HepG2 (cell line): Measurements from ENCODE around the gene GPR62. TPM values are rescaled to one million over a fixed set of nuclear protein-coding genes. Genes with fewer than 3 reads are reported as not detected.
"Not testable (repeated sequence)": the region's sequence is repeated elsewhere in the genome, so short reads cannot be mapped to it uniquely, and the experiment has no call there.

ENCODE experiments used
- ATAC-seq: fragments of 200-7000 bp; cut with Tn5 transposase; 3 replicates; pipeline ENCODE4 v1.9.1; 2020; ENCODE audit warnings: mild to moderate bottlenecking, moderate library complexity
- BruUV-seq: library from RNA; stranded (reverse); fragments of 400-500 nt; replicated peaks from 2 replicates; lab custom pipeline; 2021; lab: Mats Ljungman, UMichigan
- CTCF ChIA-PET: fragments of 300-600 bp; formaldehyde crosslinking; extraction: SDS; loops from one replicate; lab custom pipeline; 2021; ENCODE audit warnings: low total read pairs, inconsistent platforms, low intra/inter-chr PET ratio; lab: Yijun Ruan, JAX
- POLR2A ChIA-PET: fragments of 350-600 bp; sonication (Branson Sonifier 250); formaldehyde crosslinking; loops from one replicate; lab custom pipeline; 2020; ENCODE audit warnings: antibody characterized with exemption, inconsistent platforms; lab: Yijun Ruan, JAX
- DNase-seq: peaks from one replicate; pipeline ENCODE4 v3.0.0-alpha.2; 2015; ENCODE audit warnings: low spot score
- FAIRE-seq: peaks from 3 replicates; lab custom pipeline; 2011; peaks lifted over from hg19 to GRCh38; lab: Jason Lieb, UNC
- H2AFZ ChIP-seq: one replicate; pipeline ENCODE4 v1.6.1; 2011; ENCODE audit warnings: low read length, inconsistent platforms
- H3K27ac ChIP-seq: fragments of 300-600 bp; 3 replicates; pipeline ENCODE4 v1.8.0; 2011; ENCODE audit warnings: mixed run types, mild to moderate bottlenecking, mixed read lengths, low read length, inconsistent platforms; ENCODE audit not compliant: insufficient read depth; ENCODE audit errors: extremely low read length
- H3K27me3 ChIP-seq, 2 experiments: fragments of 200-600 bp in 1 of 2; 2 replicates in 1 of 2; 3 replicates in 1 of 2; pipeline versions ENCODE4 v1.6.0 to v1.8.0; 2011; ENCODE audit warnings: low read length in 2 of 2, mild to moderate bottlenecking in 2 of 2, moderate library complexity in 2 of 2, inconsistent platforms in 1 of 2; ENCODE audit not compliant: insufficient read depth in 2 of 2, control insufficient read depth in 1 of 2
- H3K36me3 ChIP-seq, 2 experiments: fragments of 200-600 bp in 1 of 2; replicated peaks in 1 of 2; 2 replicates in 1 of 2; 3 replicates in 1 of 2; pipeline versions ENCODE4 v1.5.1 to v1.8.0; 2011; ENCODE audit warnings: low read length in 2 of 2, inconsistent platforms in 1 of 2; ENCODE audit not compliant: insufficient read depth in 2 of 2, control insufficient read depth in 1 of 2
- H3K4me1 ChIP-seq: 2 replicates; pipeline ENCODE4 v1.5.1; 2012; ENCODE audit warnings: low read length, inconsistent platforms; ENCODE audit not compliant: insufficient read depth
- H3K4me2 ChIP-seq: 2 replicates; pipeline ENCODE4 v1.6.0; 2011; ENCODE audit warnings: low read depth, low read length, inconsistent platforms
- H3K4me3 ChIP-seq, 3 experiments: fragments of 200-600 bp in 1 of 3; sonication (generic), shearing (Covaris generic) in 1 of 3; replicated peaks in 1 of 3; 2 replicates each; pipeline ENCODE4 v1.5.1; 2011 to 2016; ENCODE audit warnings: low read length in 3 of 3, inconsistent platforms in 2 of 3, low read depth in 2 of 3, mild to moderate bottlenecking in 2 of 3, control low read depth in 1 of 3, mixed read lengths in 1 of 3; ENCODE audit not compliant: insufficient read depth in 1 of 3
- H3K79me2 ChIP-seq: one replicate; pipeline ENCODE4 v1.6.1; 2011; ENCODE audit warnings: low read length, inconsistent platforms; ENCODE audit not compliant: insufficient read depth
- H3K9ac ChIP-seq: 2 replicates; pipeline ENCODE4 v1.6.0; 2011; ENCODE audit warnings: mild to moderate bottlenecking, low read depth, low read length, inconsistent platforms; ENCODE audit not compliant: insufficient read depth
- H3K9me3 ChIP-seq: 2 replicates; pipeline ENCODE4 v1.5.1; 2012; ENCODE audit warnings: mild to moderate bottlenecking, low read length
- H4K20me1 ChIP-seq: 2 replicates; pipeline ENCODE4 v1.6.0; 2011; ENCODE audit warnings: inconsistent platforms, mild to moderate bottlenecking, low read length, moderate library complexity; ENCODE audit not compliant: insufficient read depth
- RBM22 ChIP-seq: fragments of 200-400 bp; formaldehyde crosslinking; optimal IDR thresholded peaks from 2 replicates; pipeline ENCODE3; 2017; ENCODE audit warnings: mild to moderate bottlenecking, low read length, moderate library complexity
- WGBS: methylation state at CpG from one replicate; pipeline ENCODE4 v1.1.6; 2017; ENCODE audit warnings: low lambda C conversion rate; 5-methylcytosine and 5-hydroxymethylcytosine counted together
- in situ Hi-C: cut with HindIII; loops from 2 replicates; pipeline ENCODE4 v1.10.0; 2017; ENCODE audit warnings: low pct_unique_long_range_greater_than_20kb; ENCODE audit not compliant: extremely low pct_ligation_motif_present
- intact Hi-C: fragments of 100-400 bp; cut with micrococcal nuclease; formaldehyde crosslinking; loops from one replicate; pipeline ENCODE4 v1.10.0; 2022; ENCODE audit not compliant: unreplicated experiment
- polyA plus RNA-seq, 8 experiments: library from polyadenylated mRNA; depleted of rRNA in 3 of 8; stranded (reverse) in 7 of 8; unstranded in 1 of 8; fragments of >200 nt; fragmentation: Illumina TruSeq in 4 of 8; extraction: Trizol in 4 of 8; gene quantifications; 2 replicates each; pipeline versions ENCODE4 v1.2.1 to v1.2.3, GENCODE V29; 2011 to 2016; ENCODE audit warnings: low read depth in 4 of 8, missing spikeins in 1 of 8, mixed read lengths in 1 of 8; ENCODE audit not compliant: insufficient read depth in 1 of 8
- total RNA-seq, 5 experiments: library from RNA; depleted of rRNA; stranded (reverse); fragments of >200 nt; fragmentation: Illumina TruSeq; extraction: Trizol; gene quantifications; 2 replicates each; pipeline ENCODE4 v1.2.3, GENCODE V29; 2016; ENCODE audit warnings: low read depth in 1 of 5
- TF ChIP-seq, protein P1 (sequence below): sonication (generic); formaldehyde crosslinking; IDR thresholded peaks from 2 replicates; pipeline ENCODE4 v1.4.0; 2020; ENCODE audit warnings: missing genetic modification reagents

Gene GPR62
- total and polyA plus RNA-seq, 2 of the 13 experiments (the other 11 are each of a cell fraction or from before 2014, with no cell fraction given), result not detected

DNA sequence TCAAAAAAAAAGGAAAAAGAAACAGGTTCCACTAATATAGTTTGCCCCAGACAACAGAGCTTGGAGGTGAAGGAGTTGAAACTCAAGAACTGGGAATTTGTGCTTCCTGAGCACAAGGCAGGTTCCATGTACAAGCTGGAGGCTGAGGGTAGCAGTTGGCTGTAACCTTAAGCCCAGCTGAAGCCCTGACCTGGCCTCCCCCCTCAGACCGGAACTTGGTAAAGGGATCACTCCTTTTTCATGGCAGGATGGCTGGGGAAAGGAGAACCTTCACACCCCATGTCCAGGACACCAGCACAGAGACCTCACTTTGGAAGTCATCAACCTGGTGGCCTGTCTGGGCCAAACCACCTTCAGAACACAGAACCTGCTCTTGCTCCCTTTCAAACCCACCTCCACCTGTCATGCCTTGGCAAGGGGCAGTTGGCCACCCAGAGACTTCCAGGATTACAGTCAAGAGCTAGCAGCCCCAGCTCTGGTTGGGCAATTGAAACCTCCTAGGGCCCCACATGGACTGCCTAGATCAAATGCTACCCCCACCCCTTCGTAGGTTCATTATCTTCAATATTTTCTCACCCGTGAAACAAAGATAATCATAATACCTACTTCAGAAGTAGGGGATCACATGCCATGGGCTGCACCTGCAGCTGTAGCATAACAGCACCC is 37.0 kb downstream of the GPR62 start (continued):
- TF ChIP-seq, protein P1, sequence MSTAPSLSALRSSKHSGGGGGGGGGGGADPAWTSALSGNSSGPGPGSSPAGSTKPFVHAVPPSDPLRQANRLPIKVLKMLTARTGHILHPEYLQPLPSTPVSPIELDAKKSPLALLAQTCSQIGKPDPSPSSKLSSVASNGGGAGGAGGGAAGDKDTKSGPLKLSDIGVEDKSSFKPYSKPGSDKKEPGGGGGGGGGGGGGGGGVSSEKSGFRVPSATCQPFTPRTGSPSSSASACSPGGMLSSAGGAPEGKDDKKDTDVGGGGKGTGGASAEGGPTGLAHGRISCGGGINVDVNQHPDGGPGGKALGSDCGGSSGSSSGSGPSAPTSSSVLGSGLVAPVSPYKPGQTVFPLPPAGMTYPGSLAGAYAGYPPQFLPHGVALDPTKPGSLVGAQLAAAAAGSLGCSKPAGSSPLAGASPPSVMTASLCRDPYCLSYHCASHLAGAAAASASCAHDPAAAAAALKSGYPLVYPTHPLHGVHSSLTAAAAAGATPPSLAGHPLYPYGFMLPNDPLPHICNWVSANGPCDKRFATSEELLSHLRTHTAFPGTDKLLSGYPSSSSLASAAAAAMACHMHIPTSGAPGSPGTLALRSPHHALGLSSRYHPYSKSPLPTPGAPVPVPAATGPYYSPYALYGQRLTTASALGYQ, result no peak
- TF ChIP-seq RBM22, result peak; percentile 97

DNA sequence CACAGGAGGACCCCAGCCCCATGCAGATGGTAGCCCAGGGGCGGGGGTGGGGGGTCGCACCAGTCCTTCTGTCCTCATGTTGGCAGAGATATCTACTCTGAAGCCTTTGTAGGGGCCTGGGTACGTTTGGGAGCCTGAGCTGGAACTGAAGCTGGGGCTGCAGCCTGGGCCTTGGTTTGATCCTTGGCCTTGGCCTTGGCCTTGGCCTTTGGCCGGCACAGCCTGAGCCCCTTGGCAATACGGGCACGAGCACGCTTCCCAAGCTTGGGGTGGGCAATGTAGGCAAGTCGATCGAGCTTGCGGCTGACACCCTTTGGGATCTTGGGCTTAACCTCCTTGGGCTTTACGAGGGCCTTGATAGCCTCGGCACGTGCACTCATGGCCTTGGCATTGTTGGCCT is 38.5 kb downstream of the GPR62 start:
- TSS peak; percentile 65 for BruUV-seq
- ATAC-seq, H3K27ac ChIP-seq, H3K9ac ChIP-seq, H3K4me3 ChIP-seq, H3K9me3 ChIP-seq, H3K27me3 ChIP-seq, H2AFZ ChIP-seq, DNase-seq, H4K20me1 ChIP-seq, CTCF ChIA-PET, in situ Hi-C loops, FAIRE-seq: not testable (repeated sequence)
- POLR2A ChIA-PET, result interaction anchor here (6.6 to 7.1 kb wide), 2 partner anchors 10 to 52 kb away, joined by 64 to 187 read pairs; partner anchors contain the start of genes ACY1, PARP3 and RRP9
- Histone ChIP-seq H3K36me3 (peaks cover 9 to 18% of the 10 kb centered on the region in 2 experiments), H3K79me2 (peaks cover 21% of the 10 kb centered on the region), H3K4me2 (peak overlapping the region; percentile 99; the same call in 1 of the 2 replicates), H3K4me1 (peaks cover 59% of the 10 kb centered on the region)
- 78% methylated on average over 3 of the region's 13 CpGs for WGBS
- intact Hi-C loops, result loop anchor here (2.0 kb wide), 1 partner anchor 51 kb away; the partner anchor contains the start of gene PARP3
